ENCODE measurements around the gene NXPH1. TPM values are rescaled to one million over a fixed set of nuclear protein-coding genes. Genes with fewer than 3 reads are reported as not detected.

Gene NXPH1
- total RNA-seq, 1 donor: not detected

DNA sequence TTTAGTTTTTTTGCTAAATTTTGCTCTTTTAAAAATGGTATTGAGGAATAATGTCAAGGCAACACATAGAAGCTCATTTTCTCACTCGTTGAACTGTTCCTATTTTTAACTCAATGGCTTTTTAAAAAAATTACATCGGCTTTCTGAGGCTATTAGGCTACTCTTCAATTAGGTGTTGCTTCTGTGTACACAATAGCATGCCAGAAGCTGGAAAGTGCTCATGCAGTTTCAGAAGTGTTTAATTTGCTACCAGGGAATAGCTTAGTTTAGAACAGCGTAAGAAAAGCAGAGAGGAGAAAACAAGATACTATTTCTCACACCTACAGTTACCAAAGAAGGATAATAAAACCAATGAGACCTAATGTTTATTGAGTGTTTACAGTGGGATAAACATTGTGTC is 157.4 kb downstream of the NXPH1 start:
- Histone ChIP-seq H3K4me2 (ENCODE audit: insufficient read depth, low read length) (no peak overlapping the region), H3K27ac (ENCODE audit: low read depth, low read length) (no peak overlapping the region), H3K9me3 (ENCODE audit: low read depth, low read length) (no peaks in the 10 kb centered on the region), H3K4me1 (ENCODE audit: insufficient read depth, low read length) (no peaks in the 10 kb centered on the region), H3K27me3 (ENCODE audit: insufficient read depth, low read length) (no peaks in the 10 kb centered on the region), H2AFZ (ENCODE audit: low read length) (no peak overlapping the region), H3K79me2 (ENCODE audit: insufficient read depth, low read length) (no peaks in the 10 kb centered on the region), H3K4me3 (ENCODE audit: insufficient read depth, low read length) (no peak overlapping the region), H4K20me1 (ENCODE audit: insufficient read depth, low read length) (no peaks in the 10 kb centered on the region), H3K36me3 (ENCODE audit: insufficient read depth, low read length) (no peaks in the 10 kb centered on the region)
- no peak for DNase-seq (ENCODE audit: insufficient read length, low spot score, missing footprints)
- no peak for TF ChIP-seq CTCF (IDR thresholded peaks at IDR 0.05; ENCODE audit: extremely low read depth, low read depth, low read length)

- Histone ChIP-seq H4K20me1 (ENCODE audit: insufficient read depth, low read length) (no peaks in the 10 kb centered on the region), H2AFZ (ENCODE audit: low read length) (no peak overlapping the region), H3K4me2 (ENCODE audit: insufficient read depth, low read length) (no peak overlapping the region), H3K27ac (ENCODE audit: low read depth, low read length) (no peak overlapping the region), H3K4me3 (ENCODE audit: insufficient read depth, low read length) (no peak overlapping the region), H3K9me3 (ENCODE audit: low read depth, low read length) (no peaks in the 10 kb centered on the region), H3K36me3 (ENCODE audit: insufficient read depth, low read length) (no peaks in the 10 kb centered on the region), H3K79me2 (ENCODE audit: insufficient read depth, low read length) (no peaks in the 10 kb centered on the region), H3K4me1 (ENCODE audit: insufficient read depth, low read length) (no peaks in the 10 kb centered on the region), H3K27me3 (ENCODE audit: insufficient read depth, low read length) (no peaks in the 10 kb centered on the region)
- no peak for TF ChIP-seq CTCF (IDR thresholded peaks at IDR 0.05; ENCODE audit: extremely low read depth, low read depth, low read length)
- DNase-seq (ENCODE audit: insufficient read length, low spot score, missing footprints): no peak
These were observed 157.9 kb downstream of the NXPH1 start for GRCh38 chr7:8591289-8591688.

GRCh38 chr7:8592167-8592566 is 158.8 kb downstream of the NXPH1 start:
- Histone ChIP-seq H3K27ac (ENCODE audit: low read depth, low read length) (no peak overlapping the region), H3K4me3 (ENCODE audit: insufficient read depth, low read length) (no peak overlapping the region), H3K79me2 (ENCODE audit: insufficient read depth, low read length) (no peaks in the 10 kb centered on the region), H3K4me2 (ENCODE audit: insufficient read depth, low read length) (no peak overlapping the region), H3K4me1 (ENCODE audit: insufficient read depth, low read length) (no peaks in the 10 kb centered on the region), H4K20me1 (ENCODE audit: insufficient read depth, low read length) (no peaks in the 10 kb centered on the region), H3K36me3 (ENCODE audit: insufficient read depth, low read length) (no peaks in the 10 kb centered on the region), H2AFZ (ENCODE audit: low read length) (no peak overlapping the region), H3K27me3 (ENCODE audit: insufficient read depth, low read length) (no peaks in the 10 kb centered on the region), H3K9me3 (ENCODE audit: low read depth, low read length) (no peaks in the 10 kb centered on the region)
- no peak for TF ChIP-seq CTCF (IDR thresholded peaks at IDR 0.05; ENCODE audit: extremely low read depth, low read depth, low read length)
- DNase-seq (ENCODE audit: insufficient read length, low spot score, missing footprints): no peak

- no peaks in the 10 kb centered on the region for H4K20me1 ChIP-seq (ENCODE audit: insufficient read depth, low read length)
- H3K4me1 ChIP-seq (ENCODE audit: insufficient read depth, low read length): no peaks in the 10 kb centered on the region
- H3K27me3 ChIP-seq (ENCODE audit: insufficient read depth, low read length): no peaks in the 10 kb centered on the region
- DNase-seq (ENCODE audit: insufficient read length, low spot score, missing footprints): no peak
- H3K27ac ChIP-seq (ENCODE audit: low read depth, low read length): no peak overlapping the region
- no peak overlapping the region for H2AFZ ChIP-seq (ENCODE audit: low read length)
- H3K79me2 ChIP-seq (ENCODE audit: insufficient read depth, low read length): no peaks in the 10 kb centered on the region
- H3K4me2 ChIP-seq (ENCODE audit: insufficient read depth, low read length): no peak overlapping the region
- no peaks in the 10 kb centered on the region for H3K36me3 ChIP-seq (ENCODE audit: insufficient read depth, low read length)
- TF ChIP-seq CTCF (IDR thresholded peaks at IDR 0.05; ENCODE audit: extremely low read depth, low read depth, low read length): no peak
- no peak overlapping the region for H3K4me3 ChIP-seq (ENCODE audit: insufficient read depth, low read length)
- no peaks in the 10 kb centered on the region for H3K9me3 ChIP-seq (ENCODE audit: low read depth, low read length)
These were observed 160.7 kb downstream of the NXPH1 start for GRCh38 chr7:8594115-8594514.

Measured in osteoblast (primary cell).